A549 (cell line): ENCODE data around the gene SLC1A4. TPM values are rescaled to one million over a fixed set of nuclear protein-coding genes. Genes with fewer than 3 reads are reported as not detected.
A peak's percentile ranks its signal among the peaks of the same experiment; 100 is the strongest.
"Not testable (repeated sequence)": the region's sequence is repeated elsewhere in the genome, so short reads cannot be mapped to it uniquely, and the experiment has no call there.

Experiments
- ATAC-seq, 2 experiments: fragments of 200-7000 bp in 1 of 2; fragments of >200 bp in 1 of 2; cut with Nextera tagmentation in 1 of 2; cut with Tn5 transposase in 1 of 2; 3 replicates each; pipeline versions ENCODE4 v1.8.0 to v1.9.1; 2018 to 2020; ENCODE audit warnings: mild to moderate bottlenecking in 1 of 2, moderate library complexity in 1 of 2
- CTCF ChIA-PET: fragments of 300-600 bp; sonication (Branson Sonifier 250); formaldehyde crosslinking; extraction: SDS; loops from one replicate; lab custom pipeline; 2021; ENCODE audit warnings: antibody characterized with exemption, inconsistent platforms; lab: Yijun Ruan, JAX
- POLR2A ChIA-PET: fragments of 350-600 bp; formaldehyde crosslinking; extraction: SDS; loops from one replicate; lab custom pipeline; 2021; ENCODE audit warnings: antibody characterized with exemption, inconsistent platforms; lab: Yijun Ruan, JAX
- DNase-seq, 2 experiments: peaks; one replicate each; pipeline versions ENCODE4 v3.0.0 to v3.0.0-alpha.2; 2011 to 2016; ENCODE audit warnings: low read depth in 1 of 2, low spot score in 1 of 2
- FAIRE-seq: peaks from 2 replicates; lab custom pipeline; 2011; peaks lifted over from hg19 to GRCh38; lab: Jason Lieb, UNC
- H3K27ac ChIP-seq, 2 experiments: fragments of >200 bp; sonication (Bioruptor Twin); formaldehyde crosslinking; 3 replicates each; pipeline ENCODE4 v1.5.1; 2016 to 2017
- H3K4me1 ChIP-seq: fragments of >200 bp; sonication (Bioruptor Twin); formaldehyde crosslinking; 3 replicates; pipeline ENCODE4 v1.6.1; 2016
- H3K4me2 ChIP-seq: fragments of >200 bp; sonication (Bioruptor Twin); formaldehyde crosslinking; 3 replicates; pipeline ENCODE4 v1.6.1; 2016
- H3K4me3 ChIP-seq: fragments of >200 bp; sonication (Bioruptor Twin); formaldehyde crosslinking; 3 replicates; pipeline ENCODE4 v1.5.1; 2016
- H3K9me3 ChIP-seq: fragments of >200 bp; sonication (Bioruptor Twin); formaldehyde crosslinking; 3 replicates; pipeline ENCODE4 v1.6.1; 2016
- CTCF ChIP-seq: fragments of >200 bp; sonication (Bioruptor Twin); formaldehyde crosslinking; IDR thresholded peaks from 3 replicates; pipeline ENCODE4 v1.5.1; 2016
- E2F6 ChIP-seq: IDR thresholded peaks from 2 replicates; pipeline ENCODE4 v1.6.1; 2012; ENCODE audit warnings: low read depth, borderline replicate concordance
- EHF ChIP-seq: fragments of 250-450 bp; sonication (Bioruptor Pico); IDR thresholded peaks from 2 replicates; pipeline ENCODE4 v1.5.0; 2020; ENCODE audit warnings: mild to moderate bottlenecking
- ESRRA ChIP-seq: fragments of 150-350 bp; IDR thresholded peaks from 2 replicates; pipeline ENCODE4 v1.6.1; 2014; ENCODE audit warnings: mild to moderate bottlenecking, low read length, borderline replicate concordance
- FOSB ChIP-seq: fragments of 250-450 bp; sonication (Bioruptor Pico); IDR thresholded peaks from 2 replicates; pipeline ENCODE4 v1.5.0; 2020; ENCODE audit warnings: mild to moderate bottlenecking, moderate library complexity
- FOXS1 ChIP-seq: fragments of 250-450 bp; sonication (Bioruptor Pico); IDR thresholded peaks from 2 replicates; pipeline ENCODE4 v1.5.0; 2020; ENCODE audit warnings: mild to moderate bottlenecking, moderate library complexity
- GATA3 ChIP-seq: IDR thresholded peaks from 2 replicates; pipeline ENCODE4 v1.6.1; 2012; ENCODE audit warnings: borderline replicate concordance
- HDAC2 ChIP-seq: fragments of 200-600 bp; sonication (generic); IDR thresholded peaks from 2 replicates; pipeline ENCODE4 v1.6.1; 2016
- KDM1A ChIP-seq: fragments of 200-600 bp; sonication (generic); IDR thresholded peaks from 2 replicates; pipeline ENCODE4 v1.6.1; 2016; ENCODE audit warnings: low read depth, mild to moderate bottlenecking
- MYC ChIP-seq: IDR thresholded peaks from 2 replicates; pipeline ENCODE4 v1.6.1; 2012; ENCODE audit warnings: mild to moderate bottlenecking, inconsistent platforms, low read length, improper control_type of control experiment, borderline replicate concordance
- NFE2L2 ChIP-seq: fragments of 150-350 bp; conservative IDR thresholded peaks from 2 replicates; pipeline ENCODE4 v1.6.1; 2014; ENCODE audit warnings: low read length
- NPAS2 ChIP-seq: fragments of 250-450 bp; sonication (Bioruptor Pico); IDR thresholded peaks from 2 replicates; pipeline ENCODE4 v1.8.0; 2022; ENCODE audit warnings: mild to moderate bottlenecking, moderate library complexity, borderline replicate concordance
- NR3C1 ChIP-seq: fragments of >200 bp; sonication (Bioruptor Twin); formaldehyde crosslinking; IDR thresholded peaks from 3 replicates; pipeline ENCODE4 v1.6.1; 2017
- POLR2A ChIP-seq: IDR thresholded peaks from 2 replicates; pipeline ENCODE4 v1.6.1; 2012; ENCODE audit warnings: mild to moderate bottlenecking, low read length
- RARB ChIP-seq: fragments of 250-450 bp; sonication (Bioruptor Pico); IDR thresholded peaks from 2 replicates; pipeline ENCODE4 v1.8.0; 2021; ENCODE audit warnings: mild to moderate bottlenecking, moderate library complexity
- REST ChIP-seq: fragments of 200-600 bp; sonication (generic); IDR thresholded peaks from 2 replicates; pipeline ENCODE4 v1.6.1; 2016; ENCODE audit warnings: antibody characterized with exemption, mild to moderate bottlenecking, moderate library complexity
- TFCP2L1 ChIP-seq: fragments of 250-450 bp; sonication (Bioruptor Pico); IDR thresholded peaks from 2 replicates; pipeline ENCODE4 v1.5.0; 2021; ENCODE audit warnings: mild to moderate bottlenecking
- TP53 ChIP-seq: fragments of 250-450 bp; sonication (Bioruptor Pico); IDR thresholded peaks from 2 replicates; pipeline ENCODE4 v1.5.0; 2021; ENCODE audit warnings: mild to moderate bottlenecking, moderate library complexity
- ZFP36 ChIP-seq: fragments of 450-650 bp; IDR thresholded peaks from 2 replicates; pipeline ENCODE4 v1.6.1; 2014; ENCODE audit warnings: borderline replicate concordance; ENCODE audit not compliant: partially characterized antibody
- ZNF302 ChIP-seq: fragments of 250-450 bp; sonication (Bioruptor Pico); IDR thresholded peaks from 2 replicates; pipeline ENCODE4 v1.9.0; 2021; ENCODE audit warnings: inconsistent platforms, mild to moderate bottlenecking, moderate library complexity
- WGBS: methylation state at CpG from one replicate; pipeline ENCODE4 v1.1.6; 2017; ENCODE audit errors: missing lambda C conversion rate; 5-methylcytosine and 5-hydroxymethylcytosine counted together
- polyA plus RNA-seq, 4 experiments: library from polyadenylated mRNA; depleted of rRNA in 3 of 4; stranded (reverse); fragments of >200 nt; fragmentation: RNase III in 1 of 4; extraction: RNeasy Plus Mini Kit Qiagen cat#74134 plus additional on column Dnase treatment in 1 of 4; gene quantifications; 2 replicates in 3 of 4; 3 replicates in 1 of 4; pipeline ENCODE4 v1.2.3, GENCODE V29; 2011 to 2017
- TF ChIP-seq, protein P1 (sequence below): fragments of 450-650 bp; IDR thresholded peaks from 2 replicates; pipeline ENCODE4 v1.6.1; 2014; ENCODE audit warnings: antibody characterized with exemption
- TF ChIP-seq, protein P2 (sequence below): IDR thresholded peaks from 2 replicates; pipeline ENCODE4 v1.6.1; 2012
- TF ChIP-seq, protein P3 (sequence below): fragments of >200 bp; sonication (Bioruptor Twin); formaldehyde crosslinking; IDR thresholded peaks from 2 replicates; pipeline ENCODE4 v1.6.1; 2016

SLC1A4 gene
- polyA plus RNA-seq, 2 of the 4 experiments (the other 2 are of a cell fraction) = 9.1 to 26.4 TPM

GRCh38 chr2:64967601-64968000, 21.6 kb upstream of the SLC1A4 start:
- Histone ChIP-seq H3K4me1 (peaks cover 8% of the 10 kb centered on the region), H3K27ac (no peak overlapping the region), H3K4me3 (no peak overlapping the region), H3K9me3 (no peaks in the 10 kb centered on the region), H3K4me2 (no peak overlapping the region)
- ATAC-seq = no peak
- POLR2A ChIA-PET = no interaction called here
- TF ChIP-seq NPAS2 = no peak
- no peak for TF ChIP-seq TFCP2L1 (CRISPR knock-in tag)
- no peak for TF ChIP-seq MYC
- TF ChIP-seq CTCF = no peak
- no peak for TF ChIP-seq NFE2L2
- TF ChIP-seq, protein P1, sequence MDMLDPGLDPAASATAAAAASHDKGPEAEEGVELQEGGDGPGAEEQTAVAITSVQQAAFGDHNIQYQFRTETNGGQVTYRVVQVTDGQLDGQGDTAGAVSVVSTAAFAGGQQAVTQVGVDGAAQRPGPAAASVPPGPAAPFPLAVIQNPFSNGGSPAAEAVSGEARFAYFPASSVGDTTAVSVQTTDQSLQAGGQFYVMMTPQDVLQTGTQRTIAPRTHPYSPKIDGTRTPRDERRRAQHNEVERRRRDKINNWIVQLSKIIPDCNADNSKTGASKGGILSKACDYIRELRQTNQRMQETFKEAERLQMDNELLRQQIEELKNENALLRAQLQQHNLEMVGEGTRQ = no peak
- FAIRE-seq = no peak
- 81% methylated on average over 4 of the region's 4 CpGs for WGBS
- no peak for DNase-seq
- CTCF ChIA-PET = interaction anchor here (0.5 to 0.9 kb wide), 2 partner anchors 23 to 179 kb away, joined by 3 read pairs; no protein-coding TSS in a partner anchor

- H3K4me1 ChIP-seq = peaks cover 21% of the 10 kb centered on the region
- H3K9me3 ChIP-seq, H3K27ac ChIP-seq, FAIRE-seq, POLR2A ChIA-PET, H3K4me2 ChIP-seq, CTCF ChIA-PET, DNase-seq, H3K4me3 ChIP-seq, ATAC-seq: not testable (repeated sequence)
- 85% methylated on average over 18 of the region's 25 CpGs for WGBS
These were observed 20.1 kb upstream of the SLC1A4 start for GRCh38 chr2:64969086-64969485.

- no peak for FAIRE-seq
- no peak overlapping the region for H3K4me3 ChIP-seq
- no peak overlapping the region for H3K27ac ChIP-seq
- 50% methylated on average over 2 of the region's 2 CpGs for WGBS
- ChIA-PET POLR2A (no interaction called here), CTCF (interaction anchor here (1.0 kb wide), 1 partner anchor 52 kb away, joined by 5 read pairs; no protein-coding TSS in a partner anchor)
- no peak for ATAC-seq
- no peaks in the 10 kb centered on the region for H3K9me3 ChIP-seq
- peaks cover 33% of the 10 kb centered on the region for H3K4me1 ChIP-seq
- DNase-seq = no peak
- H3K4me2 ChIP-seq = no peak overlapping the region
- TF ChIP-seq NR3C1 = no peak
- no peak for TF ChIP-seq TFCP2L1 (CRISPR knock-in tag)
- no peak for TF ChIP-seq POLR2A
- no peak for TF ChIP-seq ESRRA
- no peak for TF ChIP-seq E2F6
- no peak for TF ChIP-seq FOSB
- TF ChIP-seq ZNF302 (CRISPR knock-in tag) = no peak
- no peak for TF ChIP-seq FOXS1 (CRISPR knock-in tag)
- TF ChIP-seq GATA3 = no peak
- no peak for TF ChIP-seq RARB (CRISPR knock-in tag)
- no peak for TF ChIP-seq EHF (CRISPR knock-in tag)
- no peak for TF ChIP-seq TP53 (CRISPR knock-in tag)
These were observed 18.7 kb upstream of the SLC1A4 start for GRCh38 chr2:64970495-64970894.

DNA sequence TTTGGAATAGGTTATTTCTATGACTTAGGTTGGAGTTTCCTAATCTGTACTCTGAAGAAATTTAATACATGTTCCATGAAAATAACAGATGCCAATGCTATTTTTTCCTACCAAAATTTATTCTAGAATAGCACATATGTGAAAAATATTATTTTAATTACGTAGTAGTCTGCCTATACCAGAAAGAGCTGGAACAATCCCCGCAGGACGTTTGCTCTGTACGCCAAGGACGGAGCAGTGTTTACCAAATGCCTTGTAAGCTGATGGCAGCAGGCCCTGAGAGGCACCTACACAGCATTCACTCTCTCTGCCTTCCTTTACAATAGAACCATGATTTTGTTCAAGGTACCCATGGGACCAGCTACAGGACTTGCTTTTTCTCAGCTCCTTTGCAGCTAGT, 16.8 kb upstream of the SLC1A4 start:
- peaks cover 41% of the 10 kb centered on the region for H3K4me1 ChIP-seq
- ChIA-PET POLR2A (interaction anchor here (0.9 kb wide), 1 partner anchor 16 kb away, joined by 3 read pairs; no protein-coding TSS in a partner anchor), CTCF (interaction anchor here (1.6 kb wide), 1 partner anchor 55 kb away, joined by 7 read pairs; no protein-coding TSS in a partner anchor)
- H3K4me2 ChIP-seq = peak overlapping the region; percentile 37; the same call in 2 of the 3 replicates
- FAIRE-seq (no peak), DNase-seq (no peak), ATAC-seq (no peak)
- H3K4me3 ChIP-seq = no peak overlapping the region
- 75% methylated on average over 5 of the region's 5 CpGs for WGBS
- H3K27ac ChIP-seq = 0 out of 6 replicates have a peak overlapping the region, but pooled peaks of 1 of the 2 experiments have one; percentile 10
- H3K9me3 ChIP-seq = no peaks in the 10 kb centered on the region
- TF ChIP-seq ZFP36 = no peak
- no peak for TF ChIP-seq HDAC2
- TF ChIP-seq, protein P2, sequence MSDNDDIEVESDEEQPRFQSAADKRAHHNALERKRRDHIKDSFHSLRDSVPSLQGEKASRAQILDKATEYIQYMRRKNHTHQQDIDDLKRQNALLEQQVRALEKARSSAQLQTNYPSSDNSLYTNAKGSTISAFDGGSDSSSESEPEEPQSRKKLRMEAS = no peak
- TF ChIP-seq, protein P3, sequence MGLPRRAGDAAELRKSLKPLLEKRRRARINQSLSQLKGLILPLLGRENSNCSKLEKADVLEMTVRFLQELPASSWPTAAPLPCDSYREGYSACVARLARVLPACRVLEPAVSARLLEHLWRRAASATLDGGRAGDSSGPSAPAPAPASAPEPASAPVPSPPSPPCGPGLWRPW = no peak
- no peak for TF ChIP-seq REST
- no peak for TF ChIP-seq KDM1A
- TF ChIP-seq TFCP2L1 (CRISPR knock-in tag) = no peak
